Fibroblast of peridontal ligament (primary cell): ENCODE measurements around the gene CASZ1.
A peak's percentile ranks its signal among the peaks of the same experiment; 100 is the strongest.

Source experiments
- DNase-seq: peaks from one replicate; pipeline ENCODE4 v3.0.0-alpha.2; 2010; ENCODE audit errors: extremely low read depth

Gene CASZ1

DNA sequence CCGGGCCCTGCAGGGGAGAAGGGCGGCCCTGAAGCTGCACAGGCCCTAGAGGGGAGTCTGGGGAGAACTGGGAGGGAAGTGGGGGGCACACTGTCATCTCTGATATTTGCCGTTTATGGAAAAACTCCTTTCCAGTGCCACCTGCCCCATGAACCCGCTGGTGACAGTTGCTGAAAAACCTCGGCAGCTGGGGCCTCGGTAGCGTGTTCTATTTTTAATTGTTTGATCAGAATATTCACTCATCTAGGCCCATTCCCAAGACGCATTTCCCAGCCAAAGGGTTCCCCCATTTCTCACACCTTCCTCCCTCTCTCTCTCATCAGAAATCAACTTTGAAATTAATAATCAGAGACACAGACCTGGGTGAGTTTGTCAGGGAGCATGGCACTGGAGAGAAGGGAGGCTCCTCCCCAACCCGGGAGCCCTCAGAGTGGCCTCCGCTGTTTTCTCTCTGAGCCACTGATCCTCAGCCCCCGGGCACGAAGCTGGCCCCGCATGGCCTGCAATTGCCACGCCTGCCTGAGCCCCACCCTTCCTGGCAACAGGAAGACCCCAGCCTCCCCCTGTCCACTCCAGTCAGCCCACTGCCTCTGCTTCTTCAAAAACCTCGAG is 111.1 kb downstream of the CASZ1 start:
- DNase-seq: no peak

DNA sequence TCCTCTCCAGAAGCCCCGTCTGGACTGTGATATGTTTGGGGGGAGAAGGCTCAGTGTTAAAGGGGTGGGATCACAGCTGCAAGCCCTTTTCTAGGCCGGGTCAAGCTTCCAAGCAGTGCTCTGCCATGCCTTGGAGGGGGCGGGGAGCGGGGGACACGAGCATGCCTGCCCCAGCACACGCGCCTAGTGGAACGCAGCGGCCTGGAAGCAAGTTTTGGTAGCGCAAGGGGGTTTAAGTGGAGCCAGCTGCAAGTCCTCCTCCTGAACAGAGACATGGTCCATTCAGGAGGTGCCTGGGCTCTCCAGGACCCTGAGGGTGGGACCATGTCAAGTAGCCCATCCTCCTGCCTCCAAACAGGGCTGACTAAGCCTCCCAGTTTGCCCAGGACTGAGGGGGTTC is 112.2 kb downstream of the CASZ1 start:
- DNase-seq: no peak

DNA sequence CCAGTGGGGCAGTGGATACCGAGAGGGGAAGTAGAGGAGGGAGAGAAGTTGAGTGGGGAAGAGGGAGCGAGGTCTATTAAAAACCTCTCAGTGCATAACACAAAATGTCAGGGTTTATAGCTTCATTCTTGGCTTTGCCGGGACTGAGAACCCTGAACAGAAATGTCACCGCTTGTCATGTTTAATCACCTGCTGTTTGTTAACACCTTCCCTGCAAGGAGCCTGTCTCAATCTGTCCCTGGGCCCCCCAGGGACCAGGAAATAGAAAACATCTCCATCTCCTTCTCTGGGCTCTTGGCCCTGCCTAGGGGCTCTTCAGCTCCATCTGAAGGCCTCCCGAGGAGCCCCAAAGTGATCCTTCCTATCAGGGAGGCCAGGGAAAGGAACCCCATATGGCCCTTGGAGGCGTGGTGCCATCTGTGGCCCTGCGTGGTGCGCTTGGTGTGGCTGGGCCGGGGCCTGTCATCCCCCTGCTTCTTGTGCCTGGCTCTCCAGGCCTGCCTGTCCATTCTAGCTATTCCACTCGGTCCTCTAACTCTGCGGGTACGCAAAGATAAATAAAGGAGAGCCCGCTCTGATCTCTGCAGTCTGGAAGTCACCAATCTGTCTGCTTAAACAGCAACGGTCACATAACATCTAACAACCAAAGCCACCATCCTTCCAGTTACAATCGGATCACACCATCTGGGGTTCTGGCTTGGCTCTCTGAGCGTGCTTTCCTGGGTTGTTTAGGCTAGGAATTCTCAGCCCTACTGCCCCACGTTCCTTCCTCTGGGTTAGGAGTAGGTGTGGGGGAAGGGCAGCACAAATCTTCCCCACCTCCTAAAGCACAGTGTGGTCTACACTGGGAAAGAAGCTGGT is 113.8 kb downstream of the CASZ1 start:
- no peak for DNase-seq

DNA sequence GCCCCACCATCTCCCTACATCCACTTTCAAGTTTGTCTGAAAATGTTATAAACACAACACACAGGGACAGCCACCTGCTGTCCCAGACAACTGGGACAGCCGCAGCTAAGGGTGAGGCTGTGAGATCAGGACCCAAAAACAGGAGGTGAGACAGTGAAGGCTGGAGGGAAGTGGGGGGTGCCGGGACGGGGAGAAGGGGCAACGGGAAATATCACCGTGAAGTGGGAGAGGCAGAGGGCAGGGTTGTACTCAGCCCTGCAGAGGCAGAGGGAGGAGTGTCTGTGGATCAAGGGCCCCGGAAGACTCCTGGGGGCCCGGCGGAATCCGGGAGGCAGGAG is 114.4 kb downstream of the CASZ1 start:
- no peak for DNase-seq

DNA sequence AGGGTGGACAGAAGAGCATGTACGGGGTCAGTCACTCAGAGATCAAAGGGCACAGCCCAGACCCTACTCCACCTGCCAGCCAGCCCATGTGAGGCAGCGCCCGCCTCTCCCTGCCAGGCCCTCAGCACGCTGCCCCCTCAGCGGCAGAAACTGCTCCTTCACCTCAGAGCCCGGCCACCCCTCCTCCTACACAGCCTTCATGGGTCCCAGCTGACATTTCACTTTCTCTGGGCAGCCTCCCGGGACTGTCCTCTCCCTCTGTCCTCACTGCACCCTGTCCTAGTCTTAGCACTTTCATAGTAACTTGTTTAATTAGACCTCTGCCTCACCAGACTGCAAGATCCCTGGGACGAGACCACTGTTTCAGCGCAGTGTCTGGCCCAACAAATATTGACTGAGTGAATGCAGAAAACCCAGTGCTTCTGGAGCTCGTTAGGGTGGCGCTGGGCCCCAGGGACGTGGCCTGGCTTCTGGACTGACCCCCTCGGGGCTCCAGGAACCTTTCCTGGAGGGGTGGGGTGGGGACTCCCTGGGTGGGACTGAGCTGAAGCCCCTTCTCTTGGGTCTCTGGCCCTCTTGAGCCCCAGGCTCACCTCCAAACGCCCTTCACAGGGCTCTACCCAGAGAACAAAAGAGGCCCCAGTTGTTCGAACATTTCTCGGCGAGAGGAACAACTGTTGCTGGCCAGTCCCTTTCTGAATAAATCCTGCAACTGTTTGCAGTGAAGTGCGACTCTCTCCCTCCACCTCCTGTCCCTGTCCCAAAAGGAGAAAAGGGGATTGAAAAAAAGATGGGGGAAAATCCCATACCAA is 114.9 kb downstream of the CASZ1 start:
- DNase-seq: no peak

DNA sequence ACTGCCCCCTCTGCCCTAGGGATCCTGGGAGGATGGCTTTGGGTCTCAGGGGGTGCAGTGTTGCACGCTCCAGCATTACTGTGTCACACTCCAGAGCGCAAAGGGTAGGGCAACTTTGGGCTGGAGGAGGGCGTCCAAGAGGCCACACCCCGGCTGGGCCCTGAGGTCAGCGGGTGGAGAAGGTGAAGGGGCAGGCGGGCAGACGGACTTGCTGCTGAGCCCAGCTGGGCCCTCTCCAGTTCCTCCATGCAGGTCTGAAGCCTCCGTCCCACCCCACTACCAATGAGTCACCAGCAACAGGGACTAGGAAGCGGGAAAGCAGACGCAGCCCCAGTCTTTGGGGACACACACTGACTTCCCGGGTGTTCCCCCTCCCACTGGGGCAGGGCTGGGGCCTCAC is 116.0 kb downstream of the CASZ1 start:
- no peak for DNase-seq

DNA sequence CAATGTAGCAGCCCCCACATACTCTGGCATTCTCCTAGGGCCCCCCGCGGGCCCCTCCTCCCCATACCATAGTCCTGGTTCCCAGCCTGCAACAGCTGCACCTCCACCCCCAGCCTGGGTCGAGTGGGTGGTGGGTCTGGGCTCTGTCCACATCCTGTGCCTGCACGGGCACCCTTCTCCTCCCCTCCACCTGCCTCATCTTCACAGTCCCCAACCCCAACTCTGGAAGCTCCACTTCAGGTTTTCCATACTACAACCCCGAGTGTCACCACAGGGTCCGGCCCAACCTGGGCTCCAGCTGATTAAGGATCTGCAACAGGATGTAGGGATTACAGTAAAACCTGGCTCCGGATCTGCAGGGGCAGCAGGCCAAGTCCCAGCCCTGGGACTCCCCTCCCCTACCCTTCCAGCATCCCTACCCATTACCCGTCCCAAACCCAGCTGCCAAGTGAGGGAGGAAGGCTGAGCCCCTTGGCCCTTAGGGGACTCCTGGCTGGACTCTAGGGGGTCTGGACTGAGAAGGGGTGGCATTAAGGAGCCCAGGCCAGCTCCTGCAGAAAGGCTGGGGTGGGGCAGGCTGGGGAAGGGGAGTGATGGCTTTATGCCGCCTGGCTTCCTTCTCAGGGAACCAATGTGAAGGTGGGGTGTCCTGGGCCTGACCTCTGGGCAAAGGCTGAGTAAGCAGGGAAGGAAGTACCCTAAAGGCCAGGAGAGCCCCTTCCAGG is 116.8 kb downstream of the CASZ1 start:
- peak; percentile 8 for DNase-seq

DNA sequence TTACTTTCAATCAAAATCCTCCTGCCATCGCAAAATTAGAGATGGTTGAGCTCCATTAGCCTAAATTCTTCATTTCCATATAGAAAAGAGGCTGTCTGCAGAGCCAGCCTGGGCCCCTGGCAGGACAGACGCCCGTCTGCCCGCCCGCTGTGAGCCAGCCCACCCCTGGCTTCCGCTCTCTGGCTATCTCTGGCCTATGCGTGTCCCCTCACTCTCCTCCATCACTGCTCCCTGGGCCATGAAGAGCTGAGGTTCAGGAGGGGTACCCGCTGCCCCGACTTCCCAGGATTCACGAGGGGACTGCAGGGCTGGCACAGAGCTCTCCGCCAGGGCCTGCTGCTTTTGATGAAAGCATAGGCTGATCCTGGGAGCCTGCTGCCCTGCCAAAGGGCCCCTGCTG is 117.6 kb downstream of the CASZ1 start:
- no peak for DNase-seq

DNA sequence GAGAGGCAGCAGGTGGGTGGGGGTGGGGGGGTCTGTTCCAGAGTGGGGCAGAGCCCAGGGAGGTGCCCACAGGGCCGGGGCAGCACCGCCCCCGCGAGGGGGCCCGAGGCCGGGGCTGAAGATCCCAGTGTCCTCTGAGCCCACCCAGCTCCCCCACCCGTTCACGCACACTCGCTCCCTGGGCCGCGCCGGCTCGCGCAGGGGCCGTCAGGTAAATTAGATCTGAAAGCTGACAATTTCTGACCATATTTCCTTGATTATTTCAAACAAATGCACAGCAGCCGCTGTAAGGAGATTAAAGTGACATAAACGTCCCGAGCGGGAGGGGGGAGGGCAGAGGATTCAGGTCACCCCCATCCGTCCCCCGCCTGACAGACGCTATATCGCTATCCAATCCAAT is 118.0 kb downstream of the CASZ1 start:
- DNase-seq: no peak

DNA sequence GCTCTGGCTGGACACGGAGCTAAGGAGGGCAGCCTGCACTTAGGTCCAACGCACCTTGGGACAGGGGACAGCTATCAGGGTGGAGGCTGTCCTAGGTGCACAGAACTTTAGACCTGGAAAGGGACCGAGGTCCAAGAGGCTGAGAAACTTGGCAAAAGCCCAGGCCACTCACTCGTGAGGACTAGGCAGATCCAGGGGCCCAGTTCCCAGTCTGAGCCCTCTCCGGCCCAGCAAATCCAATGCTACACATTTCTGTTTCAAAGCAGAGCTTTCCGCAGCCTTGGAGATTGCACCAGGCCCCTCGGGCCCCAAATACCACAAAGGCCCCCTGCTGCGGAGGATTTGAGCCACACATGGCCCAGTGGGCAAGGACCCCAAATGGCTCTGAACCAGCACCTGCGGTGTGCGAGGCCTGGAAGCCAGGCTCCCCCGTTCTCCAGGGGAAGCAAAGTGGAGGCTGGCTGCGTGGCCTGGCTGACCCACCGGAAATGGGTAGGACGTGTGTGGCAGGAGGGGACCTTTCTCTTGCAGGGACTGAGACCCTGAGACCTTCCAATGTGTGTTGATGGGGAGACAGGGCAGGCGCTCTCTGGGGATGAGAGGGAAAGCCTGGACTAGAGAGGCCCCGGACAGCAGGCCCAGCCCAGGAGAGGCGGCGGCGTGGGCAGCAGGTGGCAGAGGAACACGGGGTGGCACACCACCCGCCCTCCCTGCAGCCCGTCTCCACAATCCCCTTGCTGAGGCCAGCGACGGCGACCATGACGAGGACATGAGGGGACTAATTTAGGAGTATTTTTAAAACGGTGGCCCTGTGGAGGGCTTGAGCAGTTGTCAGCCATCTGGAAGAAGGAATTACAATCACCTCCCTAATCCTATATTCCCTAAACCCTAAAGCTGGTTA is 118.7 kb downstream of the CASZ1 start:
- DNase-seq: no peak

DNA sequence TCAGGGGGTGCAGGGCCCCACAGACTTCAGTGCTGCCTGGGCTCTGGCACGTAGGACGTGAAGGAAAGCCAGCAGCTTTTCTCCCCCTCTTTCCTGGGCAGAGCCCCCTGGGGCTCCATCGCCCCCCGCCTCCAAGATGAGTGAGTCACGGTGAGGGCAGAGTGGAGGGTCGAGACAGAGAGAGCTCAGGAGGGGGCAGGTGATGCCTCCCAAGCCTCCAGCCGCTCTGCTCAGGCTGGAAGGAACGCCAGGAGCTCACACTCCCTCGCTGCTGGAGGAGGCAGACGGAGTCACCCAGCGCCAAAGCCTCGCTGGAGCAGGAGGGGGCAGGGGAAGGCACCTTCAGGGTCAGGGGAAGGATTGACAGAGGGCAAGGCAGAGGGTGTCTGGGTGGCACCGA is 119.5 kb downstream of the CASZ1 start:
- DNase-seq: no peak

DNA sequence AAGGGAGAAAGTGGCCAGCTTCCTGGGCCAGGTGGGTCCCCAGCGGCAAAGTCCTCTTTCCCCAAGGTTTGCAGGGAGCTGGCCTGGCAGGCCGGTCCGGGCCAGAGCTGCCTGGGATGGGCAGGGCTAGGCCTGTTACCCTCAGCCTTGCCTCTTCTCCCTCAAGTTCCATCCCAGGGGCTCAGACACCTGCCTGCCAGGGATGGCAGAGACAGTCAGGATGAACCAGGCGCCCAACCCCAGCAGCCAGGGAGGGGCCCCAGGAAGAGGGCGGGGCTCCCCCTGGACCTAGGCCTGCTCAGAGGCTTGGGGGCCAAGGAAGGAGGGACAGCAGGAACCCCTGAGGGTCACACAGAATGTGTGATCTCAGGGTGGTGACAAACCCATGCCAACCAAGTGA is 120.6 kb downstream of the CASZ1 start:
- no peak for DNase-seq

DNA sequence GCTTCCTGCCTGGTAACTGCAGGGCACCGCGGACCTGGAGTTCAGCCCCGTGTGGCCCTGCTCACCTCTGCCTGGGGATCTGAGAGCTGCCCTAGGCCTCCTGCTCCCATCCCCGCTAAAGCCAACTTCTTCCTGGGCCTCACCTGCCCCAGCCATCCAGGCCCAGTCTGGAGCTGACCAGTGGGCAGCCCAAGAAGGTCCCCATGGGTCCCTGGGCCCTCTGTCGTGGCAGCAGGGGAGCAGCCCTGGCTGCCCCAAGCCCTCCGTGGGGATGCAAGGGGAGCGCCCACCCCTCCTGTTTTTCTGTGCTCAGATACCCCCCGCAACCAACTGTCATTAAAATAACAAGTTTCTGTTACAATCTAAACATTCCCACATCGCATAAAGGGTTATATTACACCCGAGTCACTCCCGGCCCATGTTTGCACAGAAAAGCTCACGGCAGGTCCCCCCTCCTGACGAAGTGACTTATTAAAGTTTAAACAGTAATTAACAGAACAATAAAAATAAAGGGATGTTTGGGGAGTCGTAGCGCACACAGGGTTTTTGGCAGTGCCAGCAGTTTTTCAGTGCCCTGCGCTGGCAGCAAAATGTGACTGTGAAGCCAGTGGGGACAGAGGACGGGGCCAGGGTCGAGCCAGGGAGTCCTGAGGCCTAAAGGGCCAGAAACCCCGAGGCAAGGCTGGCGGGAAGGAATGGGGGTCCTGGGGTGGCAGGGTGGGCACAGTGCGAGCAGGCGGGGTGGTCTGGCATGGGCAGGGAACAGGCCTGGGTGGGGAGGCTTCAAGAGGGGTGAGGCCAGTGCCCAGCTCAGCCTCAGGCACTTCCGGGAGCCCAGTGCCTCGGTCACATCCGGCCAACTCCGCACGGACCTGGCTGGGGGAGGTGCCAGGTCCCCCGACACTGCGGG is 121.5 kb downstream of the CASZ1 start:
- no peak for DNase-seq

DNA sequence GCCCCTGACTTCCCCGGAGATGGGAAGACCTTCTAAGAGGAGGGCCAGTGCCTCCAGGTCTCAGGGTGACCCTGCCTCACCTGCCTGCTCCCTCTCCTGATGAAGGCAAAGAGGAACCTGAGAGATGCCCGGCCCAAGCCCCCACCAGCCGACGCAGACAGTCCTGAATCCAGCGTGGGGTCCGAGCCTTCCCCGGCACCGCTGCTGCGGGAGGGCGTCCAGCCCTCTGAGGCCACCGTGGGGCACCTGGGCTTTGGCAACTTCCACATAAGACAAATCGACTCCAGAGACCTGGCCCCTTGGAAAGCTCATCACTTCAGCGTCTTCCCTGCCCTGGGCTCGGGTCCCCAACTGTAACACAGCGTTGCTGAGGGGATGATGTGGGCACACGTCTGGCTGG is 122.2 kb downstream of the CASZ1 start:
- DNase-seq: no peak

DNA sequence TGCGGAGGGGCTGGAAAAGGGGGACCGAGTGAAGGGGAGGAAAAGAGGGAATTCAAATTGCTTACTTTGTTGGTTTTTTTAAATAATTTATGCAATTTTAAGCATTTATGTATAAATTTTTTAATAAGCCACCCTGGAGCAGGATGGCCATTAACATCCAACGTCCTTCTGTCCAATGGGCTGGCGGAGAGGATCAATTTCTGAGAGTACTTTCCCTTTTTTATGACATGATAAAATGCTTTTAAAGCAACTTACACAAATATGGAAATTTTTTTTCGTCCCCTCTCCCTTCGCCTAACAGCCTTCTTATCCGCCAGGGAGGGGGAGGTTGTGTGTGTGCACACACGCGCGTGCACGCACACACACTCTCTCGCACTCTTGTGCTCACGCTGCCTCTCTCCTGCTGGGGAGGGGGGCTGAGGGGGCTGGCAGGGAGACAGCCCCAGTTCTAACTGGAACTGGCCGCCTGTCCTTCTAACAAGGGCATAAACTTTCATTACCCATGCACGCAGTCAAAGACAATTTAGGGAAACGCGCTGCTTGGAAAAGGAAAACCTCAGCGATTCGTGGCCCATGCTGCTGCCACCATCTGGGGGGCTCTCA is 123.2 kb downstream of the CASZ1 start:
- no peak for DNase-seq

DNA sequence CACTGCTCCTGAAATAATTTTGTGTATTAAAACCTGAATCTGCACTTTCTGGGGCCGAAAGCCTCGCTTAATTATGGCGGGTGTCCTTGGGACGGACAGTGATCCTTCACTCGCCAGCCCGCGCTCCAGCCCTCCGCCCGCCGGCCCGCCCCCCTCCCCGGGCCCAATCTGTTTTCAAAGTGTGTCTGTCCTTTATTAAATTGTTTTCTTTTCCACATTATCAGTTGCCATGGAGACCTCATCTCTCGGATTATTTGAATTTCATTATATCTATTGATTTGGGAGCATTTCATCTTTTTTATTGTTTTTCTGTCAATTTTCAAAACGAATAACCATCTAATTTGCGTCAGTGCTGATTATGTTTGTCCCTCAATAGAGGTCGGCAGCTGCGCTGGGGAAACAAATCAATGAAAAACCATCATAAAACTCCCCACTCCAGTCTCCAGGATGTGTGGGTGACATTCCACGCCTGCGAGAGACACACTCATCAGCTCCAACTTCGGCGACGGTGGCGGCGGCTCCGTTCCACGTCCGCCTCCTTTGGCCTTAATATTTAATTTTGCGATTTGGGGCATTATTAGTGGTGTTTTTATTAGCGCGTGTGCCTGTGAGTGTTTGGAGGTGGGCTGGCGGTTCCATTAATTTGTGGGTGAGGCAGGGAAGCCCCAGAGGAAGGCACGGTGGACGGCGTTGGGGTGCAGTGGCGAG is 123.9 kb downstream of the CASZ1 start:
- DNase-seq: no peak

DNA sequence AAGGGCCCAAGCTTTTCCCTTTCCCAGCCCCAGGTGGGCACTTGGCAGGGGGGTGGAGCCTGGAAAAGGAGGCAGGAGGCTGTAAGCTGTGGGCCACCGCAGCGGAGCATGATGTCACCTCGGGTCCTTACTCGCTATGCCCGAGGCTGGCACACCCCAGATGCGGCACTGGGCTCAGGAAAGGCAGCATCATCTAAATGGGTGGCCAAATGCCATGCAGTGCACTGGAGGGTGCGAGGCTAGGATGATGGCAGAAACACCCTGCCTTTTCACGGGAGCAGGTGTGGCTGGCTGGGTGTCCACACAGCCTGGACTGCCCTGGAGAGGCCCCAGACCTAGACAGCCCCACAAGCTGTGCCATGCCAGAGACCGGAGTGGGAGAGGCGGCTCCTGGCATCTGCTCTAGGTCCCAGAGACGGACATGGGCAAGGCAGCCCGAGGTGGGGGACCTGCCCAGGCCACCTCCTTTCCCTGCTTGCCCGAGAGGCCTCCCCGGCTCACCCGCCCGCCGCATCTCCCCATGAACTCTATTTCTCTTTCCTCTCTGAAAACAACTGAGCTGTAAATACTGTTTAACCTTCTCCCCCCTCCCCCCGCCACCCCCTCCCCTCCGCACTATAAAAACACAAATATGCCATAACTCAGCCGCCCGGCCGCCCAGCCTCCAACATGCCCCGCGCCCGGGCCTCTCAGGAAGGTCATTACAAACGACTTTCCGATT is 124.7 kb downstream of the CASZ1 start:
- DNase-seq: no peak

DNA sequence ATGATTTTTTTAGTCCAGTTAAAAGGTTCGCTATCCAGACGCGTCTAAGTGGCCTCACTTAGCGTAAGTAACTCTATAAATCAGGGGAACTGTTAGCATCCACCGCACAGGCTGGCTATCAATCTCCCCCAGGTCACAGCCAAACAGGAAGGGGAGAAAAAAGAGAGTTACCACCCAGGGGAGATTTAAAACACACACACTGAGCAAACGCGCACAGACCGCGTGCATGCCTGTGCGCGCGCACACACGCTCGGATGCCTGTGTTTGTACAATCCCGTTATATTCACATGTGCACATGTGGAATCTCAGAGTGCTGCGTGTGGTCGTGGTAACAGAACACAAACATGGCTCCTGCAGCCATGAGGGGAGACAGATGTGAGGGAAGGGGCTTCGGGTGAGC is 125.4 kb downstream of the CASZ1 start:
- no peak for DNase-seq
